Measurements from ENCODE around the gene ADAMTS18.
"Not testable (repeated sequence)": the region's sequence is repeated elsewhere in the genome, so short reads cannot be mapped to it uniquely, and the experiment has no call there.

The ADAMTS18 gene, protein sequence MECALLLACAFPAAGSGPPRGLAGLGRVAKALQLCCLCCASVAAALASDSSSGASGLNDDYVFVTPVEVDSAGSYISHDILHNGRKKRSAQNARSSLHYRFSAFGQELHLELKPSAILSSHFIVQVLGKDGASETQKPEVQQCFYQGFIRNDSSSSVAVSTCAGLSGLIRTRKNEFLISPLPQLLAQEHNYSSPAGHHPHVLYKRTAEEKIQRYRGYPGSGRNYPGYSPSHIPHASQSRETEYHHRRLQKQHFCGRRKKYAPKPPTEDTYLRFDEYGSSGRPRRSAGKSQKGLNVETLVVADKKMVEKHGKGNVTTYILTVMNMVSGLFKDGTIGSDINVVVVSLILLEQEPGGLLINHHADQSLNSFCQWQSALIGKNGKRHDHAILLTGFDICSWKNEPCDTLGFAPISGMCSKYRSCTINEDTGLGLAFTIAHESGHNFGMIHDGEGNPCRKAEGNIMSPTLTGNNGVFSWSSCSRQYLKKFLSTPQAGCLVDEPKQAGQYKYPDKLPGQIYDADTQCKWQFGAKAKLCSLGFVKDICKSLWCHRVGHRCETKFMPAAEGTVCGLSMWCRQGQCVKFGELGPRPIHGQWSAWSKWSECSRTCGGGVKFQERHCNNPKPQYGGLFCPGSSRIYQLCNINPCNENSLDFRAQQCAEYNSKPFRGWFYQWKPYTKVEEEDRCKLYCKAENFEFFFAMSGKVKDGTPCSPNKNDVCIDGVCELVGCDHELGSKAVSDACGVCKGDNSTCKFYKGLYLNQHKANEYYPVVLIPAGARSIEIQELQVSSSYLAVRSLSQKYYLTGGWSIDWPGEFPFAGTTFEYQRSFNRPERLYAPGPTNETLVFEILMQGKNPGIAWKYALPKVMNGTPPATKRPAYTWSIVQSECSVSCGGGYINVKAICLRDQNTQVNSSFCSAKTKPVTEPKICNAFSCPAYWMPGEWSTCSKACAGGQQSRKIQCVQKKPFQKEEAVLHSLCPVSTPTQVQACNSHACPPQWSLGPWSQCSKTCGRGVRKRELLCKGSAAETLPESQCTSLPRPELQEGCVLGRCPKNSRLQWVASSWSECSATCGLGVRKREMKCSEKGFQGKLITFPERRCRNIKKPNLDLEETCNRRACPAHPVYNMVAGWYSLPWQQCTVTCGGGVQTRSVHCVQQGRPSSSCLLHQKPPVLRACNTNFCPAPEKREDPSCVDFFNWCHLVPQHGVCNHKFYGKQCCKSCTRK (N-terminal part only)

DNA sequence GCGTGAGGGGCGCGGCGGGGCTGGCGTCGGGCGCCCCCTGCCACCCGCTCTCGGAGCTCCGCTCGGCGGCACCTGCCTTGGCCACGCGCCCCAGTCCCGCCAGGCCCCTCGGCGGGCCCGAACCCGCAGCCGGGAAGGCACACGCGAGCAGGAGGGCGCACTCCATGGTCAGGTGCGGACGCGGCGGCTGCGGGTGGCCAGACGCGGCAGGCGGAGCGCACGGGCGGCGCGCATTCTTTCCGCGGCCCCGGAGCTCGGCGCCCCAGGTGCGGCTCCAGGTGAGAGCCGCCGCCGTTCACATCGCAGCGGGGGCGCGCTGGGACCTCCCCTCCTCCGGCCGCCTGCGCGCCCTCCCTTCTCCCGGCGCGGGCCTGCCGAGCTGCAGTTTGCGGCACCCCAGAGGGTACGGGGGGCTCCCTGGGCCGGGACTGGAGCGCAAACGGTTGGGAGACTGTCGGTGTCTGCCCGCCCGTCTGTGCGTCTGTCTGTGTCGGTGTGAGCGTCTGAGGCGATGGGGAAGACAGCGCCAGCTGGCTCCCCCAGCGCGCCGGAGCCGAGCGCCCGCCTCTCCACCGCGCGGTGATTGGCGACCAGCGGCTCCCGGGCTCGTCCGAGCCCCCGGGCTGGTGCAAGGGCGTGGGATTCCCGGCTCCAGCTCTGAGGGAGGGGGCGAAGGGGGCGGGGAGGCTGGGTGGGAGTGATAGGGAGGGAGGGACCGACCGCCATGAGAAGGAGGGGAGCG, at the start of gene ADAMTS18:
TSS of gene ADAMTS18 (minus strand) at position 505 of the 742 bp plus-strand sequence. CDS start at position 166, 339 bp downstream.
- DNase-seq = no peak

DNA sequence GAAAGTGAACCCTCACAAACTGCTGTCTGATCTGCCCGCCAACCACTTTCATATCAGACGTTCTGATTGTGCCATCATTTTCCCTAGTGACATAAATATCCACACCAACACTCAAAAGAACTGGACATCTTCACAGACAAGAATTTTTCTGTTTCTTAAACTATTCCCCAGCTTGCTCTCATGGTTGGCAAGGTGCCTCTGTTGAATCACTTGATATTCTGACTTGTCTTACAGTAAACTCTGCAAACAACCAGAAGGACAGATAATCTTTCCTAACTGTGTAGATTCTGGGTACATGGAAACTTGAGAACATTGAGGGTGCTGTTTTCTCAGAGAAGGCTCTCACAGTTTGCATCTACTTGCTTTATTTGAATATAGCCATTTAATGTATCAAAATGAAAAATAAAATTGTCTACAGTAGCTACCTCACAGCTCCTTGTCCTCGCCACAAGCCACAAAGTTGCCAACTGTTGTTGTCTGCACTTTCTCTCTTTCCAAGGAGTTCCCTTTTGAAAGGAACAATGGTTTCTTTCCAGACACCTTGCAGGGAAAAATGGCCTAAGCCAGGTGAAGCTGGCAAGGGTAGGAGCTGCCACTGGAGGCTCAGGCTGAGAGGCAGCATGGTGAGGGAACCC, 46.0 kb upstream of the ADAMTS18 start:
- DNase-seq = no peak

DNA sequence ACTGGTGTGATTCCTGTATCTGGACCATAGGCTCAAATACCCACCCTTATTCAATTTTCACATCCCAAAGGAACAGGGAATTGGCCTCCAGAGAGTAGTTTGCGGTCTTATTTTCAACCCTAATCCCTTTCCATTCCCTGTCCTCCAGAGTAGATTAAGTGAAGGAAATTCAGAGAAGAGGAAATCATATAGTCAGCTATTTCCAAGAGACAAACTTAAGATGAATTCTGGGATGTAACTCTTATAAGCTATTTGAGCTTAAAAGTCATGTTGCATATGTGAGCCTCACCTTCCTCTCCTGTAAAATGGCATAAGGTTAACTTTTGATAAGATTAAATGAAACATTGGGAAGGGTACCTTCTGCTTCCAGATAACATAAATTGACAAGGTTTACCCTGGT, 37.4 kb upstream of the ADAMTS18 start:
- DNase-seq = no peak

DNA sequence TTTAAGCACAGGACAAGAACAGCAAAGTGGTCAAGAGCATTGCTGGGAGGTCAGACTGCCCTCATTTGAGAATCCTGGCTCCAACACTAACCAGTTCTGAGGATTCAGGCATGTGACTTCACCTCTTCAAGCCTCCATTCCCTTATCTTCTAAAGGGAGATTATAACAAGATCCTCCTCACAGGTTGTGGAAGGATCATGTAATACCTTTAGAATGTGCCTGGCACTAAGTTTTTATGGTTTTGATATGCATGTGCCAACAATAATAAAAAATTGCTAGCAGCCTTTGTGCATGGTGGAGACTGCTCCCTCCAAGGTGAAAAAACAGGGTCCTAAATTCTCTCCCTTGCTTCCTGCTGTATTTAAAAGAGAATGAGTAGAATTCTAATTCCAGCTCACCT, 36.0 kb upstream of the ADAMTS18 start:
- DNase-seq = no peak

DNA sequence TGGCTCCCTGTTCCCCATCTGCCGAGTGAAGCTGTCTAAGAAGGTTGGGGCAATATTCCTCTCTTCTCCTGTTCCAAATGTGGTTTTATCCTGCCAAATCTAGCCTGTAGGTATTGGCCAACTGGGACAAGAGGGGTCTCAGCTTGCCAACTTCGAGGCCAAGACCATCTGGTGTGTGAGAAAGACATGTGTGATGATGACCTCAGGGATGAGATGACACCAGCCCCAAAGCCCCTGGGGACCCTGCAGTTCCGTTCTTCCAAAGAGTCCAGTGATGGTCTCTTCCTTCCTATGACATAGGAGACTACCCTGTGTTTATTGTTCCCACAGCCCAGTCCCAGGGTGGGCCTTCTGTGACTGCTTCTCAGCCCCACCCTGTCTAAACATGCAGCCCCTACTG, 34.8 kb upstream of the ADAMTS18 start:
- DNase-seq = no peak

DNA sequence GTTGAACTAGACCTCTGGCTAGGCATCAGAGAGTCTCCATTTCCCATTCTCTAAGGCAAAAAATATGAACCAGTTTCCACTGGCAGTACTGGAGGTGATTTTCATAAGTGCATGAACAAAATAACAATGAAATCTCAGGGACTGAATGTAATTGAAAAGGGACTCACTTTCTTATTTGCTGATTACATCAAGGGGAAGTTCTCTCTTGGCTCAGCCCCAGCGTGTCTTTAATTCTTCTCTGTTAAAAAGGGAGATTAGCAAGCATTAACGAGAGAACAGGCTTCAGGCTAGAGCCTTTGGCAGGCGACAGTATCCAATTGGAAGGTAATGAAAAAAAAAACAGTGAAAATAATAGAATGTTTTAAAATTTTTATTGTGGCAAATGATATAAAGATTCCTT, 34.0 kb upstream of the ADAMTS18 start:
- no peak for DNase-seq

DNA sequence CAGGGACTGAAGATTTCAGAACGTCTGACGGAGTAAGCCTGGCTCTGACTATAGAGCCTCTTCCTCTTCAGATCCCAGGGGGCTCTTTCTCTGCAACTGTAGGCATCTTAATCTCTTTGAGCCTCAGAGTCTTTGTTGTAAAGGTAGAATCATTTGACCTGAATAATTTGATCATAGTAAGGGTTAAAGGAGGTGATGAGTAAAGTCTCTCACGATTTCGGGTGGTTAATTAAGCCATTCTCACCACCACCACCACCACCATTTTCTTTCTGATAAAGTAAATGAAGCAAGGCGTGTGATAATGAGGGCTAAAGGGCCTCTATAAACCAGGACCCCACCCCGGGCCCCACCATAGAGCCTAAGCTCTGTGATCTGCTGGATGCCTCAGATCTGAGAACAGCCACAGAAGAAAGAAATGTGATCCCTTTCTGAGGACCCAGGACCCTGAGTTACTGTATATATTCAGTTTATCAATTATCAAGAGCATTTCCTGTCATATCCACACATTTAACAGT, 33.0 kb upstream of the ADAMTS18 start:
- DNase-seq = no peak

DNA sequence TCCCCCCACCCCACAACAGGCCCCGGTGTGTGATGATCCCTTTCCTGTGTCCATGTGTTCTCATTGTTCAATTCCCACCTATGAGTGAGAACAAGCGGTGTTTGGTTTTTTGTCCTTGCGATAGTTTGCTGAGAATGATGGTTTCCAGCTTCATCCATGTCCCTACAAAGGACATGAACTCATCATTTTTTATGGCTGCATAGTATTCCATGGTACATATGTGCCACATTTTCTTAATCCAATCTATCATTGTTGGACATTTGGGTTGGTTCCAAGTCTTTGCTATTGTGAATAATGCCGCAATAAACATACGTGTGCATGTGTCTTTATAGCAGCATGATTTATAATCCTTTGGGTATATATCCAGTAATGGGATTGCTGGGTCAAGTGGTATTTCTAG, 28.8 kb upstream of the ADAMTS18 start:
- not testable (repeated sequence) for DNase-seq

DNA sequence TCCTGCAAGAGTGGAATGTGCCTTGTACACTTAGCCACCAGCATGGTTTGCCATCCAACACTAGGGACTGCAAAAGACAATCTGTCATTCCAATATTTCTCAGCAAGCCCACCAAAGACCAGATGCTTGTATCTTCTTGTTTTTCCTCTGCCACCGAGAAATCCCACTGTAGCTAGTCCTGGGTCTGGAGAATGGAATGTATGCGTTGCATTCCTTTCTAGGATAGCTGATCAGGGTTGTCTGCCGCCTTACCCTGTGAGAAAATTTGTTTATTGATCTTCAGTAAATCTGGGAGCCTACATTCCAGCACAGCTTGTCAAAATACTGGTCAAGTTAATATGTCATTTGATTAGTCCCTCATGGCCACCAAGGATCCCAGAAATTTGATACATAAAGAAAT, 28.1 kb upstream of the ADAMTS18 start:
- no peak for DNase-seq

DNA sequence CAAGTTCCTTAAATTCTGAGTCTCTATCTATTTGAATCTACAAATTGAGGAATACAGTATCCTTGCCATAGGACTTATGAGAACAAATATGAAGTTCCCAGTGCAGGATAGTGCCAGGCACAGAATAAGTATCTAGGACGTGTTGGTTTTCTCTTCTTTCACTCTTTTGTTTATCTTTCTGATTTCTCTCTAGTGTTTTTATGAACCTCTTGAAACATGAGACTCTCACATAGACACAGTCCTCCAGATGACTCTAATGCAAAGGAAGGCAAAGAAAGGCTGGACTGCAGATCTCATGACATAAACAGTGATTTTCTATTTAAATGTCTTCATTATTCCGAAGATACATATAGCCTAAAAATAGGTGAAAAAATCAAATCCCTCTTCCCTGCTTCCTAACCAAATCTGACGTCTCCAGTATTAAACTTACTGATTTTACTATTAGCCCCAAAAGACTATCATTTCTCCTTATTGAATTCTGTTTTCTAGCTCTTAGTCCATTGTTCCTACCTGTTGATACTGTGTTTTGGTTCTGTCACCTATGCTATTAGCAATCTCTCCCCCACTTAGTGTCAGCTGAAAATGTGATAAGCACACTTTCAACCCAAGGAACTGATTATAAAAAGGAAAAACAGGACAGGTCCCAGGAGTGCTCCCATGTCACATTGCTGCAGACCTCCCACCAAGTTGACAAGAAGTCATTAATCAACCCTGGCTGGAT, 24.9 kb upstream of the ADAMTS18 start:
- DNase-seq = no peak

DNA sequence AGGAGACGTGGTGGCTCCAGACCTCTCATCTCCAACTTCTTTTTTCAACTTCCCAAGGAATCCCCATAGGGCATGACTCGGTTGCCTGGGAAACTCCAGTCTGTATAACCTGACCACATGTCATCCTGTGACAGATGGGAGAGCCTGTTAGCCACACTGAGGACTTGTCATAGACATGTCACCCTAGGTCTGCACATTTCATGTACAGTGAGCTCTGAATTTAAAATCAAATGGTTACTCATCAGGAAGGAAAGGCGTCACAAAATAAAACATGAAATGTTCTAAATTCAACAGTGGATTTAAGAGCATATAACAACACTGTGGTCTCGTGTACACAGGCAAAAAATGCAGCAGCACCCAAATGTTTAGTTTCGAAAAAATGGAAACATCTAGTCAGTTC, 22.2 kb upstream of the ADAMTS18 start:
- DNase-seq = no peak

DNA sequence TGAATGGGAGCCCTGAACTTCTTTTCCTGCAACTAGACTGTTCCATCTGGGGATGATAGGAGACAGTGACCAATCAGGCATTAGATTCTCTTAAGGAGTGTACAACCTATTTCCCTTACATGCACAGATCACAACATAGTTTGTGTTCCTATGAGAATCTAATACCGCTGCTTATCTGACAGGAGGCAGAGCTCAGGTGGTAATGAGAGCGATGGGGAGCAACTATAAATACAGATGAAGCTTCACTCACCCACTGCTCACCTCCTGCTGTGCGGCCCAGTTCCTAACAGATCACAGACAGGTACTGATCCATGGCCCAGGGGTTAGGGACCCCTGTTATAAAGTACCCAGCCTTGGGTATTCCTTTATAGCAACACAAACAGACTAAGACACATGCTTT, 17.4 kb upstream of the ADAMTS18 start:
- DNase-seq = no peak

DNA sequence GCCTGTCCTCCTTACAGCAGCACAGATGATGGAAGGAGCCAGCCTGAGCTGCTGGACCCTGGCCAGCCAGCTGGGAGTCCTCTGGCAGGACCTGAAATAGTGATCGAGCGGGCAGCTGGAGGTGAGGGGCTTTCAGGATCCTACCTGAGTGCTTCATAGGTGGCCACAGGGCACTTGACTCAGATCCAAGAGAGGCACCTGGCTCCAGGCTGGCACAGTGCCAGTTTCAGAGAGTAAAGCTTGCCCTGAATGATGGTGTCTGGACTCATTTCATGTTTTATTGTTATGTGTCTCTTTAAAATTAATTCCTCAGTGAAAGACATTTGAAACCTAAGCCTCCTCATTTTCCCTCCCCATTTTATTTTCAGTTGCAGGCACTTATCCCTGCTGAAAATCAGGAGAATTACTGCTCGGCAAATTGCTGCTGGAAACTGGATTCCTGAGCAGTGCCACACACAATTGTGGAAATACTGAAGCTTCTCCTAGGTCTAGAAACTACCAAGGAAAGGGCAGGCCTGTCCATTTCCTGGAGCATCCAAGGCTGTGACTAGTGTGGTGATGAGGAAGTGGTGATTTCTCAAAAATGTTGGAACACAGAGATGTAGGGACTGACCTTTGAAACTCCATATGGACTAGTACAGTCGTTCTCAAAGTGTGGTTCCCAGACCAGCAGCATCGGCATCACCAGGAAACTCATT, 16.1 kb upstream of the ADAMTS18 start:
- DNase-seq = no peak

DNA sequence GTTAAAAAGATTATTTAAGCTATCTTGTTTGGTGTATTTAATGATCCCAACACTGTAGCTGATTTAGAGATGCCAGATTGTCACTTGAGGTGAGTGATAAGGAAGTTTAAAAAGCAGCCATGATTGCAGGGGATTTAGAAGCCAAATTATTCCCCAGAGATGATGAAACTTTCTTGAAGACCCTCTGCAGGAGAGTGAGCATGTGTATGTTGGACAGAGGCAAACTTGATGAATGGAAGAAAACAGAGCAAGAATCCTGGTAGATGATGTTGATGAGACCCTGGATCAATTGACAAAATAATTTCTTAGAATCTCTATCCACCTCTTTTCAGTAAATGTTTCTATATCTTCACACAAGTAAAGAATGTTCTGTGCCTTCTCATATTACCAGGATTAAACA, 14.4 kb upstream of the ADAMTS18 start:
- no peak for DNase-seq

DNA sequence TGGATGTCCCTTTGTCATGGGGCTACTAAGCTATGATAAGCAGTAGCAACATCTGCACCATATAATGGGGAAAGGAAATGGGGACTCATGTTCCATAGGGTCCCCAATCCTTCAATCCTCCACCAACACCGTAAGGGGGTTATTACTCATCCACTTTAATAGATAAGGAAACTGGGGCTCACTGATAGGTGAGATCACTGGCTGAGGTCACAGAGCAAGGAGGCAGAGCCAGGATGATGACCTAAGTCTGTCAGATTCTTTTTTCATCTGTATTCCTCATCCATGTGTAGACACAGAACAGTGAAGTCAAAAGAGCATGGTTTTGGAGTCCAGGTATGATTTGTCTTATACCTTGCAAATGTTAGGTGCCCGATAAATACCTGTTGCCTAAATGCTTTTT, 10.5 kb upstream of the ADAMTS18 start:
- no peak for DNase-seq

DNA sequence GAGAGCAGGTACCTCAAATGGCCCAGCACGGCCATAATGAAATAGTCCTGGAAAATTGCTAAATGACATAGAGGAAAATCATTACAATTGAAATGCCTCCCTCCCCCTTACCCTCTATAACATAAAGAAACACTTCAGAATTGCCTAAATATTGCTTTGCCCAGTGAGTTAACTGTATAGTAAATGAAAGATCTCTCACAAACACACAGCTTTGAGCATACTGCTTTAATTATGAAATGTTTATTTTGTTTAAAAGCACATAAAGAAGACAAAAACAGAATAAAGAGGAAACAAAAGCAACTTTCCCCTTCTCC, 9.3 kb upstream of the ADAMTS18 start:
- DNase-seq = no peak

DNA sequence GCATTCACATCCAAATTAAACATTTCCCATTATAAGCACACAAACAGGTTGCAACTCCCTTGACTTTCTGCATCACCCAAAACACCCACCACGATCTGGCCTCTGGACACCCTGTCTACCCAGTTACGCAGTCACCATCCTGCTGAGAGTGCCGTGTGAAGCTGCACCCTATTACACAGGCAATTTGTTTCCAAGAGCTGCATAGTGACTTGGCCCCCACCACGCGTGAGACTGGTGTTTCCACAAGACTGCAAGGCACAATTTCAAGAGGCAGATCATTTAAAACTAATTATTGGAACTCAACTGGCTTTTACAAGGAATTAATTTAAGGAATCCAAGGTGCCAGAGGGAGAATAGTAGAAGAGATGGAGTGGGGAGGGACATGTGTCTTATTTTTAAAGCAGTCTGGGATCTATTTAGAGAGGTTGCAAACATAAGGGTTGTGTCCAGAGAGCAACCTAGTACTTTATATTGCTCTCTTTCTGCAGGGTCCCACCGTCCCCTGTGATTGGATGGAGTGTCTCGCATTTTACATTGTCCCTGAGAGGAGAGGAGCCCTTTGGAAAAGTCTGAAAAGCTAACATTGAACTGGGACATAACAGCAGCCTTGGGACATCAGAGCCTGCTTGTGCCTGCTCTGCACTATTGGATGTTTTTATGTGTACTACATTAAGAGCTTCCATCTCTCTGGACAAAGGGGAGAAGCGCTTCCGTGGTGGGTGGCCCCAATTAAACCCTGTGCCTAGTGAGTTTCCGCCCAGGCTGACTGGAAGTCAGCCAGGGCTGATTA, 8.7 kb upstream of the ADAMTS18 start:
- DNase-seq = no peak

DNA sequence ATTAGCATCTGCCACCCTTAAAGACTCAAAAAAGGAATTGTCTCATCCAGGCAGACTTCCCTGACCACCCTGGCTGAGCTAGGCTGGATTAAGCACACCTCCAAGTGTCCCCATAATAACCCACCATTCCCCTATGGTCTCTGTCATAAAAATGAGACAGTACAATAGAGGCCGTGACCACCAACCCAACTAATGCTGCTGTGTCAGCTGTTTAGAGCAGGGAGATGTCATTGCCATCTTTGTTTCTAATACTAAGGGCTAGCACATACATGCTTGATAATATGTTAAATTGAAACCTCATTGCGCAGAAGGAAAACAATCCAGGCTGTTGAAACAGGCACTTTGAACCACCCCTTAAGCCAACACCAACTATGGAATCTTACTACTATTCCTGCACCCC, 7.2 kb upstream of the ADAMTS18 start:
- no peak for DNase-seq

DNA sequence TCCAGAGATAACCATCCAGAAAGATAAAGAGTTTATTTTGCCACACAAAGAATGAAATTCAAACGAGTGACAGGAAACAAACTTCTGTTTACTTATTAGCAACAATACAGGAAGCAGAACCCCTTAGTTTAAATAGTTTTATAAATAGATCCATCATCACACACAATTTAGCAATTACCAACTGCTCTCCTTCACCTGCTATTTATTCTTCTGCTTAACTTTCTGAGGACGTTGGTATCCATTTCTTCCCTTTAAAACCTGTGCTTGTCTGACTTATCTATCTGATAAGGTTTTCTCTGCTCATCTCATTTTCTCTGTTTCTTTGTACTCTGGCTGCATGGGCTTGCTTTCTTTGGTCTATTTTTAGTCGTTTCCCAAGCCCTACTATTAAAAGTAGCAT, 4.3 kb upstream of the ADAMTS18 start:
- no peak for DNase-seq

DNA sequence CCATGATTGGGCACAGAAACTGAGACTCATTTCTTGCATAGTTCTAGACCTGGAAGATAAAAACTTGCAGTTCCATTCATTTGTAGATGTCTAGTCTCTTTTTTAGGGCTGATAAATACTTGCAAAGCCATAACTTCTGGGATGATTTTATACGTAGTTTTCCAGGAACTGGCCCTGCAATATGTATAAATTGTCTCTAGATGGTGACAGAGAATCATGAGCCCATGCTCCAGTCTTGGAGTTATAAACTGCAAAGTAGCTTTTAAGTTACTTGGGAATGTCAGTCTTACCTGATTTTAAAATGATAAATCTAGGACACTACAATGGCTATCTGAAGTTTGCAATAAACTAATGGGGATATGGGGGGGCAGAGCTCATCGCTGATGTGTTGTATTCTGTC, 3.0 kb upstream of the ADAMTS18 start:
- no peak for DNase-seq
